Measurements from ENCODE around the gene KRTAP10-9.
"Not testable (repeated sequence)": the region's sequence is repeated elsewhere in the genome, so short reads cannot be mapped to it uniquely, and the experiment has no call there.

KRTAP10-9 gene

GRCh38 chr21:44615911-44616590 is 10.8 kb upstream of the KRTAP10-9 start:
- no peak for DNase-seq

DNA sequence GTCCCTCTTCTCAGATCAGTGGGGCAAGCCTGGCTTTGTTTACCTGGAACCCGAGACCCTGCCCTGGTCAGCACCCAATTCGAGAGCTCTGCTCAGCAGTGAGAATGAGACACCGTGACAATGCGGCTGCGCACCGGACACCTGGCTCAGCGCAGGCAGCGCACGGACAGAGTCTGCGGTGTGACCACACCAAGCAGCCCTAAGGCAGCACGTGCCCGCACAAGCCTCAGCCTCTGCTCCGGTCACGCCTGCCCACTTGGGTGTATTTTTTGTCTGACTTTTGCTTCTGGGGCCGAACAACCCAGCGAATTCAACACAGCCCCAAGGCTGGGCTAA is 10.3 kb upstream of the KRTAP10-9 start:
- DNase-seq: no peak

DNA sequence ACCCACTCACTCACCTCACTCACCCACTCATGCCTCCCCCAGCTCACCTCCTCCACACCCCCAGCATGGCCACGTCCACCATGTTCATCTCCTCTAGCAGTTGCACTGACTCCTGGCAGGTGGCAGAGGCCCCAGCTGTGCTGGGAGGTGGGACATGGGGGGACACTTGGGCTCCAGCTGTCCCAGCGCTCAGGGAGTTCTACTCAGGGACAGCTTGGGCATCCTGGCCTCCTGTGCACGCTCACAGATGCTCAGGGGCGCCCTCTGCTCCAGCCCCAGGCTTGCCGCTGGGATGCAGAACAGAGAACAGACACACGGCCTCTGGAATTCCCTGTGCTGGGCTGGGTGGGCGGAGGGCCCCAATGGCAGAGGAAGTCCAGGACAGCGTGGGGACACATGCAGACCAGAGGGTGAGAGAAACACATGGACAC is 9.8 kb upstream of the KRTAP10-9 start:
- no peak for DNase-seq

DNA sequence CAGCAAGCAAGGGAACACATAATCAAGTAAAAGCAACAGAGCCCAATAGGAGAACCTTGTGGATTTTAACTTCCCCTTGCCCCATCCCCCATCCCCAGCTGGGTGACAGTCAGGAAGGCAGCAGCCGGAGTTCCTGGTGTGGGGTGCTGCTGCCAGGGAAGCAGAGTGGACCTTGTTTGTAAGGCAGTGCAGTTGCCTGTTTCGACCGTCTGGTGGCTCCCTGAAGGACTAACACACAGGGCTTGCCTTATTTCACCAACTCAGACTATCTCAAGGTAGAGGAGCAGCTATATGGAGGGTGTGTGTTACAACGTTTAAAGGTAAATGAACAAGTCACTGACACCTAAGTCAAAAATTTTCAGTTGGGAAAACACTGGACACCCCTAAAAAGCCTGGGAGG is 8.4 kb upstream of the KRTAP10-9 start:
- DNase-seq: no peak

GRCh38 chr21:44618909-44619308 is 8.0 kb upstream of the KRTAP10-9 start:
- DNase-seq: no peak

- DNase-seq: no peak
Observed at GRCh38 chr21:44619886-44620285, 7.0 kb upstream of the KRTAP10-9 start.

DNA sequence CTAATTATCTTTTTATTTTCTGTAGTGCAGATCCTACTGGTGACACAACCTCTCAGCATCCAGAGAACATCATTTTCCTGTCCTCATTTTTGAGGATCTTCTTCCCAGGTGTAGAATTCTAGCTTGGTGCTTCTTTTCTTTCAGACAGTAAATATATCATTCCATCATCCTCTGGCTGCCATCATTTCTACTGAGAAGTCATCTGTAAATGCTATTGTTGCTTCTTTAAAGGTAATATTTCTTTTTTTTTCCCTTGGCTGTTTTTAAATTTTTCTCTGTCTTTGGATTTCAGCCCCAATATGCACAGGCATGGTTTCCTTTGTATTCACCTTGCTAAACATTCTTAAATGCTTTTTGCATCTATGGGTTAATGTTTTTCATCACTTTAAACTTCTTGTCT is 3.3 kb upstream of the KRTAP10-9 start:
- DNase-seq: no peak

DNA sequence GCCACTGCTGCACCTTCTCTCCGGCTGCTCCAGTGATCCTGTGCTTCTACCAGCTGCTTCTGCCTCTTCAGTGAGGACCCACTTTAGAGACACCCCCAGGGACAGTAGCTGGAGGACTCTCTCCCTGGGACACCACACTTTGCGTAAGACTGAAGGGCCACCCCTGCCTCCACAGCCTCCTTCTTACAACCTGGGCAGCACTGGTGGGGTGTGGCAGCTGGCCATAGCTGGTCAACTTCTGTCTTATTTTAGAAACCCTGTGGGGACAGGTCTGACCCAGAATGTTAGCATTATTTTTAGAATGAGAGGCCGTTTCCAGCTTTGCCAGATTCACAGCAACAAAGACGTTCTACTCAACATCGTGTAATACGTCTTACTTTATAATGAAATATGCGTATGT is 1.1 kb upstream of the KRTAP10-9 start:
- no peak for DNase-seq

DNA sequence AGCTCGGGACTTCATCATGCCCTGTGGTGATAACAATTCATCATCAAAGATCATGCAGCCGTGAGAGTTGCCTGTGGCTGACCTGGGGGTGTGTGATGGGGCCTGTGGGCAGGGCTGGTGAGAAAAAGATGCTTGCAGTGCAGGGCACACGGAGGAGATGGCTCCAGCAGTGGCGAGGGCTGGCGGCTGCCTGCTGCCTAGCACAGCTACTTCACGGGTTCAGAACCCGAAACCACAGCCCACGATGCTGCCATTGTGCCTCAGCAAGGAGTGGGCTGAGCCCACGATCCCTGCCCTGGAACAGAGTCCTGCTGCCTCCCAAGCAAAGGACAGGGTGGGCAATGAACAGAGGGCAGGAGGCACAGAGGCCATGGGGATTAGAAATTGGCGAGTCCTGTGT is 631 bp upstream of the KRTAP10-9 start:
- no peak for DNase-seq

- not testable (repeated sequence) for DNase-seq
Observed at GRCh38 chr21:44627181-44627822, 409 bp downstream of the KRTAP10-9 start.

DNA sequence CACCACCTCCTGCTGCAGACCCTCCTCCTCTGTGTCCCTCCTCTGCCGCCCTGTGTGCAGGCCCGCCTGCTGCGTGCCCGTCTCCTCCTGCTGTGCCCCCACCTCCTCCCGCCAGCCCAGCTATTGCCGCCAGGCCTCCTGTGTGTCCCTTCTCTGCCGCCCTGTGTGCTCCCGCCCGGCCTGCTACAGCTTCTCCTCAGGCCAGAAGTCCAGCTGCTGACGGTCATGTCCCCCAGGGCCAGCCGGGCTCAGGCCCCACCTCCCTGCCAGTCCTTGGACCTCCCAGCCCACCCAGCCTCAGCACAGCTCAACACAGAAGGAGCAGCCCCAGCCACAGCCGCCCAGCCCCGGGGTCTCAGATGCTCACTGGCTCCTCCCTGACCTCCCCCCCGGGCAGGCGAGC is 939 bp downstream of the KRTAP10-9 start:
- DNase-seq: not testable (repeated sequence)

- no peak for DNase-seq
Observed at GRCh38 chr21:44628707-44629391, 2.0 kb downstream of the KRTAP10-9 start.

- no peak for DNase-seq
Observed at GRCh38 chr21:44630440-44630839, 3.5 kb downstream of the KRTAP10-9 start.

- DNase-seq: no peak
Observed at GRCh38 chr21:44632067-44632466, 5.2 kb downstream of the KRTAP10-9 start.

DNA sequence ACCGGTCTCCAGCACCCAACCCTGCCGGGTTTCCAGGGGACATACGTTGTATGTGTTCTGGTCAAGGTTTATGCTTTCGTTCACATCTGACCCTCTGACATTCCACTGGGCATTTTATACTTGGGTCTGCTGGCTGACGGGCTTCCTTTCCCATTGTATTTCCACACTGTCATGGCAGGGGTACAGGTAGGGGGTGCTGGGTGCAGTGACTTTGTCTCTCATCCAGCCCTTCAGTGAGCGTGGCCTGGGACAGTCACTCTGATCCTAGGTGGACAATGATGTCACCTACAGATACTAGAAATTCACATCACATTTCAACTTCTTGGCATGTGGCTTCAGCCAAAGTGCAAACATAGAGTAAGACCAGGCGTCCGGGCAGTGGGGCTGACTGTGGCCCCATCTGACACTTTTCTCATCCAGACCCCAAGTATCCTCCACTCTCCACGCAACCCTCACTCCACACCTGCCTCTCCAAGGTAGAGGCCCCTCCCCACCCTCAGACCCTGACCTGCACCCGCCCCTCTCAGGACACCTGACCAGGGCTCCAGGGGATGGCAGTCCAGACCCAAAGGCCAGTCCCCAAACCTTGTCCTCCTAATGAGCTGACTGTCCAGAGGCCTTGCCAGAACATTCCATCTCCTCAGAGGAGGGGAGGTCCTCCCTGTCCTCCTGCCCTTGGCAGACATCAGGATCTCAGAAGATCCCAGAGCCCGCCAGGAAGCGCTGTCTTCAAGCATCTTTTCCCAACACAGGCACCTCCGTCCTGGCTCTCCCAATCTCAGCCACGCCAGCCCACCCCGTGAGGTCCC is 9.5 kb downstream of the KRTAP10-9 start:
- DNase-seq: no peak

- DNase-seq: no peak
Observed at GRCh38 chr21:44637018-44637850, 10.3 kb downstream of the KRTAP10-9 start, which contains the start of gene KRTAP10-10. Gene KRTAP10-10 (plus strand): TSS chr21:44637356. CDS start chr21:44637418, 62 bp downstream.

- not testable (repeated sequence) for DNase-seq
Observed at GRCh38 chr21:44637851-44638348, 11.0 kb downstream of the KRTAP10-9 start.

GRCh38 chr21:44638506-44639330 is 11.8 kb downstream of the KRTAP10-9 start:
- DNase-seq: not testable (repeated sequence)

GRCh38 chr21:44639331-44639655 is 12.4 kb downstream of the KRTAP10-9 start:
- DNase-seq: no peak

DNA sequence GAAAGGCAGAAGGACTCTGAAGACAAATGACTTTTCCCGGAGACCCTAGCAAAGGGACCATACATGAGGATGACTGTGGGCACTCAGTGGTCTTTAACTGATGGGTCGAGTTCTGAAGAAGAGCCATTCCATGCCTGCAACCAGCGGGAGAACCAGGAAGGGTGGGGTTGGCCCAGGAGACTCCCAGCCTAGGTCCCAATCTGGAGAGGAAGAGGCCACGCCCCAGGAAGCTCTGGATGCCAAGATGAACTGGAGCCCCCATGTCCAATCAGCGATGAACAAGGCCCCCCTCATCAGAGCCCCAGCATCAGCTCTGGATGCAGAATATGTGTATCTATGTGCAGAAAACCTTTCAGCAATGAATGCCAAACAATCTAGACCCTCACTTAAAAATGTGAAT is 13.9 kb downstream of the KRTAP10-9 start:
- DNase-seq: no peak

GRCh38 chr21:44643741-44644310 is 16.9 kb downstream of the KRTAP10-9 start:
- no peak for DNase-seq

Data from amniotic stem cell (primary cell).